Endodermal cell (in vitro differentiated cells): ENCODE results near the gene OR5M8. TPM values are rescaled to one million over a fixed set of nuclear protein-coding genes. Genes with fewer than 3 reads are reported as not detected.

Experiments
- DNase-seq: peaks from one replicate; pipeline ENCODE4 v3.0.0-alpha.2; 2017
- H3K27ac ChIP-seq: 2 replicates; pipeline ENCODE4 v1.5.1; 2013; ENCODE audit warnings: mild to moderate bottlenecking, low read depth, low read length, moderate library complexity
- H3K27me3 ChIP-seq: 2 replicates; pipeline ENCODE4 v1.6.1; 2013; ENCODE audit warnings: mild to moderate bottlenecking, low read length, moderate library complexity; ENCODE audit not compliant: insufficient read depth, control insufficient read depth, poor library complexity, severe bottlenecking
- H3K36me3 ChIP-seq: 2 replicates; pipeline ENCODE4 v1.7.0; 2013; ENCODE audit warnings: mild to moderate bottlenecking, low read length, moderate library complexity; ENCODE audit not compliant: control insufficient read depth, insufficient read depth
- H3K4me1 ChIP-seq: one replicate; pipeline ENCODE4 v1.7.0; 2013; ENCODE audit warnings: low read length; ENCODE audit not compliant: control insufficient read depth, insufficient read depth
- H3K4me3 ChIP-seq: 2 replicates; pipeline ENCODE4 v1.5.1; 2013; ENCODE audit warnings: mild to moderate bottlenecking, low read length, moderate library complexity
- H3K9ac ChIP-seq: 2 replicates; pipeline ENCODE4 v1.6.1; 2013; ENCODE audit warnings: mild to moderate bottlenecking, low read length, moderate library complexity; ENCODE audit not compliant: poor library complexity, severe bottlenecking; ENCODE audit errors: extremely low read depth
- H3K9me3 ChIP-seq: 2 replicates; pipeline ENCODE4 v1.6.1; 2013; ENCODE audit warnings: mild to moderate bottlenecking, low read length, moderate library complexity; ENCODE audit not compliant: control insufficient read depth
- H3K27ac Mint-ChIP-seq: 2 replicates; pipeline ENCODE4 v1.8.0; 2020; ENCODE audit warnings: mixed read lengths
- H3K27me3 Mint-ChIP-seq: 2 replicates; pipeline ENCODE4 v1.8.0; 2021; ENCODE audit warnings: mild to moderate bottlenecking, mixed read lengths; ENCODE audit not compliant: insufficient read depth
- H3K36me3 Mint-ChIP-seq: 2 replicates; pipeline ENCODE4 v1.8.0; 2020; ENCODE audit warnings: low read depth, mixed read lengths
- H3K4me1 Mint-ChIP-seq: 2 replicates; pipeline ENCODE4 v1.8.0; 2020; ENCODE audit warnings: mixed read lengths
- H3K4me3 Mint-ChIP-seq: 2 replicates; pipeline ENCODE4 v1.8.0; 2020; ENCODE audit warnings: mild to moderate bottlenecking, moderate library complexity, mixed read lengths
- H3K9me3 Mint-ChIP-seq: 2 replicates; pipeline ENCODE4 v1.8.0; 2020; ENCODE audit warnings: mild to moderate bottlenecking, mixed read lengths
- CTCF ChIP-seq: fragments of 200-600 bp; sonication (generic); conservative IDR thresholded peaks from 2 replicates; pipeline ENCODE4 v1.5.0; 2021; ENCODE audit warnings: antibody characterized with exemption, mild to moderate bottlenecking
- WGBS, 2 experiments: methylation state at CpG; one replicate each; pipeline versions ENCODE4 v1.1.5 to v1.1.7; 2013; ENCODE audit warnings: missing lambda C conversion rate in 2 of 2, mixed read lengths in 1 of 2; ENCODE audit not compliant: insufficient coverage in 1 of 2, insufficient read length in 1 of 2; 5-methylcytosine and 5-hydroxymethylcytosine counted together
- total RNA-seq, 2 donors: library from RNA; stranded (reverse); fragmentation: NEBNext Ultra II Directional in 1 of 2; extraction: Animal tissue kit (Norgen Biotek cat#: 25700) in 1 of 2; gene quantifications; 2 replicates in 1 of 2; 3 replicates in 1 of 2; pipeline ENCODE4 v1.2.1, GENCODE V29; 2021

The OR5M8 gene
- total RNA-seq, 2 donors from 2014 or later = not detected

- Mint-ChIP-seq H3K27ac (no peak overlapping the region), H3K9me3 (no peaks in the 10 kb centered on the region), H3K27me3 (no peaks in the 10 kb centered on the region), H3K36me3 (no peaks in the 10 kb centered on the region), H3K4me1 (peaks cover 8% of the 10 kb centered on the region), H3K4me3 (no peak overlapping the region)
- WGBS, 2 experiments = 91 to 94% methylated on average over 4 of the region's 4 CpGs
- Histone ChIP-seq H3K27ac (no peak overlapping the region), H3K4me1 (no peaks in the 10 kb centered on the region), H3K36me3 (no peaks in the 10 kb centered on the region), H3K9me3 (no peaks in the 10 kb centered on the region), H3K9ac (no peak overlapping the region), H3K4me3 (no peak overlapping the region), H3K27me3 (no peaks in the 10 kb centered on the region)
- DNase-seq = no peak
- TF ChIP-seq CTCF = no peak
Measured at GRCh38 chr11:56453521-56453920, 37.6 kb downstream of the OR5M8 start.

Other genes starting within 250 kb of the OR5M8 start
- gene OR5T3, start 239.1 kb downstream of the OR5M8 start, total RNA-seq = not detected
- gene OR5T1, start 217.2 kb downstream of the OR5M8 start, total RNA-seq = not detected
- gene OR8H1, start 199.1 kb downstream of the OR5M8 start, total RNA-seq = not detected
- gene OR8K3, start 176.2 kb downstream of the OR5M8 start, total RNA-seq = not detected
- not detected for gene OR8K1, start 145.3 kb downstream of the OR5M8 start, total RNA-seq
- gene OR8J1, start 137.1 kb downstream of the OR5M8 start, total RNA-seq = not detected
- gene OR8U1, start 115.7 kb downstream of the OR5M8 start, total RNA-seq = not detected
- not detected for gene OR5AL1, start 78.7 kb downstream of the OR5M8 start, total RNA-seq
- gene OR5M3, start 18.0 kb downstream of the OR5M8 start, total RNA-seq = not detected
- not detected for gene OR5M11, start 51.9 kb upstream of the OR5M8 start, total RNA-seq
- gene OR5M10, start 86.4 kb upstream of the OR5M8 start, total RNA-seq = not detected
- not detected for gene OR5M1, start 123.5 kb upstream of the OR5M8 start, total RNA-seq
- gene OR5AP2, start 151.1 kb upstream of the OR5M8 start, total RNA-seq = not detected
- gene OR5AR1, start 172.3 kb upstream of the OR5M8 start, total RNA-seq = not detected
- gene OR9G1, start 207.7 kb upstream of the OR5M8 start, total RNA-seq = not detected